IMR-90 (cell line): ENCODE data around the gene MTM1.

Experiments
- BHLHE40 ChIP-seq: fragments of 150-350 bp; IDR thresholded peaks from 2 replicates; pipeline ENCODE4 v1.6.1; 2016; ENCODE audit warnings: mild to moderate bottlenecking, low read depth, low read length
- POLR2A ChIP-seq: IDR thresholded peaks from 2 replicates; pipeline ENCODE4 v1.6.1; 2012; ENCODE audit warnings: mild to moderate bottlenecking, low read depth, low read length
- RAD21 ChIP-seq: IDR thresholded peaks from 2 replicates; pipeline ENCODE4 v1.6.1; 2012; ENCODE audit warnings: low read length, improper control_type of control experiment

GRCh38 chrX:150655788-150656187 lies 87.4 kb downstream of the MTM1 start:
- TF ChIP-seq POLR2A (no peak), RAD21 (no peak), BHLHE40 (no peak)
